Skeletal muscle cell (primary cell): ENCODE results near the gene PARD6G.

Experiments
- DNase-seq: peaks from one replicate; pipeline ENCODE4 v3.0.0-alpha.2; 2010; ENCODE audit warnings: low read depth
- H3K4me3 ChIP-seq: 2 replicates; pipeline ENCODE4 v1.5.1; 2011; ENCODE audit warnings: low read depth, mild to moderate bottlenecking, control low read depth, low read length, moderate library complexity

Gene PARD6G

DNA sequence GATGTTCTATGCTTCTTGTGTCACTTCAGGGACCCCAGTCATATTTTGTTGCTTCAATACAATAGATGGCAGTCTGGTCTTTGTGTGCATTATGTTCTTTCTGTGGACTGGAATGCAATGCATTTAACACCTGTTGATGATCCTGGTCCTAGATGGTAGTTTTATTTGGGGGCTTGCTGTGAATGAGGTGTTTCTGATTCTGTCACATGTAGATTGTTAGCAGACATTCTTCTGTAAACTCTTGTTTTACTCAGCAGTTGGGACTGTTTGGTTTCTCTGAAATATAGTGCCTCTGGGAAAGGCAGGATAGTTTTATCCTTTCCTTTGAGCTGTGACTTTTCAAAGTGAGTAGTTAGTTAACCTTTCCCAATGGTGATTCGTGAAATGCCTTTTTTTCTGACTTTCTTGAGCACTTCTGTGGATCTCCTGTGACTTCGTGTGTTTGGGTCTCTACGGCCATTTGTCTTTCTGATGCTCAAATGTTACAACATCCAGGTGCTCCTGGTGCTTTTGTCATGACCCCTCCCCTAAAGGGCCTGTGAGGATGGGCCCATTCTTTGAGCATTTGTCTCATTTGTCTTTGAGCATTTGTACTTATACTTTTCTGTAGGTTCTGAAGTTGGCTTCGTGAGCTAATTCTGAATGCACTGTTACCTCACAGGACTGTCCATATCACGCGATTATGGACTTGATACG, 117.5 kb downstream of the PARD6G start:
- DNase-seq = no peak
- no peak overlapping the region for H3K4me3 ChIP-seq

DNA sequence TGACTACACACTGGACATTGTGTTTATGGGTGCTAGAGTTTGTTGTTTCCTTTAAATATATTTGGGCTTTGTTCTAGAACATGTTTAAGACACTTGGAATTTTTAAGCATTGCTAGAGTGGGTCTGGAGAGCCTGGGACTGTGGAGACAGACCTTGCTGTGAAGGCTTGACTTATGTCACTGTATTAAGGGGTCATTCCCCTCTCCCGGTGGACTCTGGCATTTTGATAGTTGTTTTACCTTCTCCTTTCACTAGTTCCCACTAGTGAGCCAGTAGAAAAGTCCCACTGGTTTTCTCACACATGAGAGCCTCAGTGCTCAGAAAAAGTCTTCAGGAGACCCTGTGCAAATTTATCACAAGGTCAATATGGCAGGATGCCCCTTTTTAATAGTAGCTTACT, 119.7 kb downstream of the PARD6G start:
- no peak overlapping the region for H3K4me3 ChIP-seq
- DNase-seq = no peak

GRCh38 chr18:80126797-80127196, 120.5 kb downstream of the PARD6G start:
- H3K4me3 ChIP-seq = no peak overlapping the region
- no peak for DNase-seq

- DNase-seq = no peak
- H3K4me3 ChIP-seq = no peak overlapping the region
Observed at GRCh38 chr18:80124131-80124530, 123.2 kb downstream of the PARD6G start.

GRCh38 chr18:80120932-80121331, 126.4 kb downstream of the PARD6G start:
- H3K4me3 ChIP-seq = no peak overlapping the region
- DNase-seq = no peak

DNA sequence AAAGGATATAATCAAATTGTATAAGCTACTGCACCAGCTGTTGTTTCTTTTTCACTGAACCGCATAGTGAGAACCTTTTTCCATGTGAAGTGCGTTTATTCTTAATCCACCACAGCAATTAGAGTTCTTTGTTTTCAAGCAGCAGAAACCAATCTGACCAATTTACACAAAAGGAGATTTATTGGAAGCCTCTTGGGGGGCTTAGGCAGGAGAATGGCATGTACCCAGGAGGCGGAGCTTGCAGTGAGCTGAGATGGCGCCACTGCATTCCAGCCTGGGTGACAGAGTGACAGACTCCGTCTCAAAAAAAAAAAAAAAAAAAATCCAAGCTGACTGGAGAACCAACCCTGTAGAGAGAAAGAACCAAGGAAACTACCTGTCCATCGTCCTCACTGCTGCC, 128.2 kb downstream of the PARD6G start:
- H3K4me3 ChIP-seq = no peak overlapping the region
- DNase-seq = no peak

GRCh38 chr18:80115035-80115434, 132.3 kb downstream of the PARD6G start:
- no peak overlapping the region for H3K4me3 ChIP-seq
- DNase-seq = no peak

- no peak for DNase-seq
Observed at GRCh38 chr18:80112624-80113248, 134.6 kb downstream of the PARD6G start.

GRCh38 chr18:80109676-80110078, 137.6 kb downstream of the PARD6G start:
- H3K4me3 ChIP-seq = peak overlapping the region; percentile 74
- no peak for DNase-seq

More at GRCh38 chr18:80112624-80113248, 134.6 kb downstream of the PARD6G start:
- H3K4me3 ChIP-seq = no peak overlapping the region

GRCh38 chr18:80108739-80109675, 138.3 kb downstream of the PARD6G start, which contains the start of gene ADNP2:
ADNP2 (plus strand) TSS chr18:80109262; CDS start chr18:80117543, 8,281 bp downstream.
- H3K4me3 ChIP-seq = peak within 1 kb of the TSS; percentile 74
- peak; percentile 86 for DNase-seq

DNA sequence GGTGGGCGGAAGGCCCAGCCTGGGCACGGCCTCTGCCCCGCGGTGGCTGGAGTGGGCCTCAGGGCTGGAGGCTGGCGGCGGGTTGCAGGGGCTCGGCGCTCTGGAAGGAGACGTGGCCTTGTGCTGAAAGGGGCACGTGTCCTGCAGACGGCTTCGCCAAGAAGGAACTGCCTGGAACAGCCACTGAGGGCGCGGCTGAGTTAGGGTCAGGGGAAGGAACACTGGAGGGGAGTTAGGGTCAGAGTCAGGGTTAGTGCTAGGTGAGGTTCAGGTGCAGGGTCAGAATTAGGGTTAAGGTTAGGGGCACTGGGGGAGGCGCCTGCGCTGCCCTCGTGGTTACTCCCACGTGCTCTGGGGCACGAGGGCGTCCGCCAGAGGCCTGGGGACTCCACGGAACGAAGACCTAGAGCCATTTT, 139.2 kb downstream of the PARD6G start:
- DNase-seq = no peak
- H3K4me3 ChIP-seq = no peak overlapping the region

- H3K4me3 ChIP-seq = no peak overlapping the region
- no peak for DNase-seq
Observed at GRCh38 chr18:80107426-80107825, 139.9 kb downstream of the PARD6G start.
